Measurements from ENCODE around the gene PRKCB.

GRCh38 chr16:24174957-24175356 is 339.2 kb downstream of the PRKCB start:
- TF ChIP-seq POLR2AphosphoS5 (IDR thresholded peaks at IDR 0.05; ENCODE audit: low read depth, low read length) (no peak), REST (IDR thresholded peaks at IDR 0.05; ENCODE audit: insufficient read depth in 1 of 2, low read depth in 2 of 2, low read length in 2 of 2) (no peak), FOXP2 (optimal IDR thresholded peaks at IDR 0.05; ENCODE audit: borderline replicate concordance, extremely low read depth, extremely low read length, insufficient read depth) (no peak)

All from PFSK-1 (cell line).